ENCODE results near the gene KAT2A. TPM values are rescaled to one million over a fixed set of nuclear protein-coding genes. Genes with fewer than 3 reads are reported as not detected.

KAT2A gene
- total RNA-seq, 1 donor from 2014 or later = 77.4 TPM

DNA sequence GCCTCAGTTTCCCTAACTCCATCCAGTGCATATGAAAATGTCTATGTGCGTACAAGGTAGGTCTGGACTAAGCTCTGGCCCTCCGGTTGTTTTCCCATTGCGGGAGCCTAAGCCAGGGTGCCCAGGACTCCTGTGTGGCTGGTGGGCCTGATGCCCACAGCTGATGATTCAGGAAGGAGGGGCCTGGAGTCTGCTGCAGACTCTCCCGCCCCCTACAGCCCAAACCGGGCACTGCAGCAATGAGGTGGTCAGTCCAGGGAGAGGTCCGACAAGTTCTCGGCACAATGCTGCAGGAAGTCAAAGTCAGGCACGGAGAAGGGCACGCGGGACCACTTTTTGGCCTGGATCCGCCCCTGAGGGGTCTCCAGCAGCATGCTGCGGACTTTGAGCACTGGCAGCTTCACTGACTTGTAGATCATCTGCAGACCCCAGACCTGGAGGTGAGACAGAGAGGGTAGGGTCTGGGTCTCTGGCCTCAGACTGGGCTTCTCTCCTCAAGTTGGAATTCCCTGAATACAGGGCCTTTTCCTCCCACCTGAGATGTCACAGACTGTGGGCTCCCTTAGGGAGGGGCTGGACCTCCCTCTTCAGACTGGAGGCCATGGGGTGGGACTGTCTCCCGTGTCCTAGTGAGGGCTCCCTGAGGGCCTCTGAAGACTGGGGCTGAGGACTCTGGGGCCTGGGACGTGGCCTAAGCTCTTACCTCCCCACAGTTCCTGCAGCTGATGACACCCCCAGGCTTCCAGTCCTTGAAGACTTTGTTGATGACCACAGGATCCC, 19.5 kb downstream of the KAT2A start:
- H3K36me3 Mint-ChIP-seq (ENCODE audit: low read depth) = peaks cover 21% of the 10 kb centered on the region
- DNase-seq = peak; percentile 91
- H3K4me1 Mint-ChIP-seq = peaks cover 7% of the 10 kb centered on the region
- no peaks in the 10 kb centered on the region for H3K9me3 Mint-ChIP-seq
- peaks cover 16% of the 10 kb centered on the region for H3K27me3 Mint-ChIP-seq
- intact Hi-C loops (cut with micrococcal nuclease) = loop anchor here (2.0 kb wide), 2 partner anchors 35 to 139 kb away; no protein-coding TSS in a partner anchor
- no peak overlapping the region for H3K4me3 Mint-ChIP-seq
- no peak overlapping the region for H3K27ac Mint-ChIP-seq

DNA sequence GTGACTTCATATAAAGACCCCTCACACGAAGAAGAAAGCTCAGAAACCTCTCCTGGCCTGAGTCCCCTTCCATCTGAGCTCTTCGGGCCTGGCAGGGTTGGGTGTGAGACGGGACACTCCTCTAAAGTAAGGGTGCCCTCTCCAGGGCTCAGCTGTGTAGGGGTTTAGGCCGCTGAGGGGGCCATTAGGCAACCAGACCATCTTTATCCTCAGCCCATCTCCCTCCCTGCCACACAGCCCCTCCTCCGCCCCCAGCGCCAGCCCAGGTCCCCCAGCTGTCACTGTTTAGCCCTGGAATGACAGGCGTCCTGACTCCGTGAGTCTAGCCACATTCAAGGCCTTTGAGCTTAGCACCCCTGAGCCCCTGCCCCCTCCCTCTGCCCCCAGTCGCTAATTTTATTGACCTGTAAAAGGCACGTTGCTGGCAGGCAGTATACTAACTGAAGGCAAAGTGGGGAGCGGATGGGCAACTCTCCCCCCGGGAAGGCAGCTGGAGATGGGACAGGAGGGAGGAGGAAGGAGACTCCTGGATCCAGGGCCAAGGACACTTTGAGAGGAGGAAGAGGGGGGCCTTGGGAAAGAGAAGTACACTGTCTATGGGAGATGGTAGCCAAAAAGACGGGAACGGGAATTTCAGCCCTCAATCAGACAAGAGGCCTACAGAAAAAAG, 22.3 kb downstream of the KAT2A start:
- H3K4me3 Mint-ChIP-seq = no peak overlapping the region
- no peak overlapping the region for H3K27ac Mint-ChIP-seq
- no peaks in the 10 kb centered on the region for H3K9me3 Mint-ChIP-seq
- H3K4me1 Mint-ChIP-seq = peaks cover 5% of the 10 kb centered on the region
- DNase-seq = no peak
- H3K27me3 Mint-ChIP-seq = peaks cover 21% of the 10 kb centered on the region
- intact Hi-C loops (cut with micrococcal nuclease) = loop anchor here (5.0 kb wide), 1 partner anchor 72 kb away; no protein-coding TSS in a partner anchor
- H3K36me3 Mint-ChIP-seq (ENCODE audit: low read depth) = peaks cover 5% of the 10 kb centered on the region

DNA sequence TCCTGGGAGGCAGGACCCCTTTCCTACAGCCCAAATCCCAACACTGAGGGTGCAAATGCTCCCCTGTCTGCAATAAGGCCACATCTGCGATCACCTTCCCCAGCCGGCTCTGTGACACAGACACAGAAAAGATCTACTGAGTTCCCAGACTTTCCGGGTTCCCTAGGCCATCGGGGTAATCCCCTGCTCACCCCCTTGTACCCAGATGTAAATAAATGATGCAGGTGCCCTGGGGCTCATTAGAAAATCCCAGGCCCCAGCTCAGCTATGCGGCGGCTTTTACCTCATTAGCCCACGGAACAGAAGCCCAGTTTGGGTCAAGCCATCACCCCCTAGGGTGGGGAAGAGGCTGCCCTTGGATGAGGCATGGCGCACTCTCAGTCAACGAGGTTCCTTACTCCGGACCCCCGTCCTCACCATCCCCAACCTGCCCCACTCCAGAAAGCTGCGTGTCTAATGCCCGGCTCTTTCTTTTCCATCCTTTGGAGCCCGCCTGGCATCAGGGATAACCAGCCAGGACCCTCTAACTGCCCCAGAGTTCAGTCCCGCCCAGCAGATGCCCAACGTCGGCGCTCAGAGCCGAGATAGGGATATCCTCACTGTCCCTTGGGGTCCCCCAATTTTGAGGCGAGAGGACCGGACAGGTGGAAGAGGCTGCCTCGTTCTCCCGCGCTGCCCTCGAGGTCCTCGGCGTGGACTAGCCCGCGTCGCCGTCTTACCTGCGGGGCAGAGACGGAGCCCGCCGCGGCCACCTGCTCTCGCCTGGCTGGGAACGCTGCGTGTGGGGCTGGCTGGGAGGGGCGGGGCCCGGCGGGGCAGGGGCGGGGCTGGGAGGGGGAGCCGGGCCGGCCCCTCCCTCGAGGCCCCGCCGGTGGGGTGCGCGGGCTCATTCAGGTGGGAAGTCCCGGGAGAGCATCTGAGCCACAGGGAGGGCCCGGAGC, 23.2 kb downstream of the KAT2A start, which contains the start of gene ZNF385C:
Gene ZNF385C (minus strand): TSS at position 783 of the 941 bp plus-strand sequence. CDS start 35,417 bp downstream, outside the sequence.
- Mint-ChIP-seq H3K27me3 (peaks cover 21% of the 10 kb centered on the region), H3K27ac (no peak within 1 kb of the TSS), H3K4me1 (peaks cover 5% of the 10 kb centered on the region), H3K36me3 (ENCODE audit: low read depth) (peaks cover 5% of the 10 kb centered on the region), H3K9me3 (no peaks in the 10 kb centered on the region), H3K4me3 (peak within 1 kb of the TSS; percentile 68)
- DNase-seq = peak; percentile 75
- intact Hi-C loops (cut with micrococcal nuclease) = loop anchor here (5.0 kb wide), 1 partner anchor 71 kb away; no protein-coding TSS in a partner anchor

DNA sequence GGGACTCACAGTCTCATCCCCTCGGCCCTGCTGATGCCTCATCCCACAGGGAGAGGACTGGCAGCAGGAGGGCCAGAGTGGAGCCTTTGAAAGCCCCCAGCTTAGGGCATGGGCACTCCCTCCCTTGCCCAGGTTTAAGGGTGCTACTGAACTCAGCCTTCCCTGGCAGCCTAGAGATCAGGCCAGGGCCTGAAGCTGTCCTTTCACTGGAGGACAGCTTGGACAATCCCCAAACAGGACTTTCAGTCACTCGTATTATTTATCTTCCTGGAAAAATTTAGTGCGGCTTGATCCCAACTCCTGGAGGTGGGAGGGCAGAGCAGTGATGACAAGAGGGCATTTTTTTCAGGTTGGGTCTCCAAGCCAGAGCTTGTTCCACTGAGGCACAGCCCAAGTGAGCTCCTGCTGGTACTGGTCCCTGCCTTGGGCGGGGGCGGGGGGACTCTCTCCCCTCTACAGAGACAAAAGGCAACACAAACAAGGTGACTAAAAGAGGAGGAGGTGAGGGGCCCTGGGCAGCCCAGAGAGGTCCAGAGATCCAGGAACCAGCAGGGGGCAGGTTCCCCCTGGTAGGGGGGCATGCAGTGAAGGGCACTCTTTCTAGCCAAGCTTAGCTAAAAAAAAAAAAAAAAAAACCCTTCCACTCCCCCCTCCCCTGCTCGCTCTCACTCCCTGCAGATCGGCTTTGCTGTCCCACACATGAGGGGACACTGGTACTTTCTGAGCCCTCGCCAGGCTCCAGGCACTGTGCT, 24.6 kb downstream of the KAT2A start:
- Mint-ChIP-seq H3K9me3 (no peaks in the 10 kb centered on the region), H3K4me1 (peaks cover 5% of the 10 kb centered on the region), H3K4me3 (no peak overlapping the region), H3K27me3 (peaks cover 23% of the 10 kb centered on the region), H3K27ac (no peak overlapping the region), H3K36me3 (ENCODE audit: low read depth) (peaks cover 5% of the 10 kb centered on the region)
- intact Hi-C loops (cut with micrococcal nuclease) = loop anchor here (5.0 kb wide), 1 partner anchor 69 kb away; no protein-coding TSS in a partner anchor
- no peak for DNase-seq

DNA sequence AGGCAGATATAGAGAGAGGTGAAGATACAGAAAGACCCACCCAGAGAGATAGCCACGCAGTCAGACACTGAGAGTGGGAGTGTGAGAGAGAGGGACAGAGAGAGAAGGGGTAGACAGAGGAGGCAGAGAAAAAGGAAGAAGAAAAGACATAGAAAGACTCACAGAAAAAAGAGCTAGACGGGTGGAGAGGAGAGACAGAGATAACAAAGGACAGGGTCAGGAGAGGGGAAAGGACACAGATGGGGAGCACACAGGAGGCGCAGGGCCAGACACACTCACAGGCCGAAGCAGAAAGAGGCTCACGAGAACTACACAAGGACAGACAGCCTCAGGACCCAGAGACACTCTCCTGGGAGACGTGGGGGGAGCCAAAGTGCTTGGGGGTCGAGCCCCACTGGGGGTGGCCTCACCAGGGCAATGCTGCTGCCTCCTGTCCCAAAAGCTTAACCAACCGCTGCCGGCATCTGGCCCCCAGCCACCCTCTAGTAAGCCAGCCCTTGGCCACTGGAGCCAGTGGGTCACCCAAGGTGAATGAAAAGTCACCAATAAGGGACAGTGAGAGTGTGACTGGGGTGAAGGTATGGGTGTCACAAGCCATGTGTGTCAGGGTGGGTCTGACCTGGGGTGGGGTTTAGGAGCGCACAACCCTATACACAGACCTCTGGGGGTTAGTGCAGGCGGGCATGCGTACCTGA, 26.6 kb downstream of the KAT2A start:
- H3K4me1 Mint-ChIP-seq = peaks cover 5% of the 10 kb centered on the region
- no peak overlapping the region for H3K4me3 Mint-ChIP-seq
- H3K27ac Mint-ChIP-seq = no peak overlapping the region
- intact Hi-C loops (cut with micrococcal nuclease) = loop anchor here (5.0 kb wide), 1 partner anchor 67 kb away; no protein-coding TSS in a partner anchor
- H3K27me3 Mint-ChIP-seq = peaks cover 33% of the 10 kb centered on the region
- no peak for DNase-seq
- H3K9me3 Mint-ChIP-seq = no peaks in the 10 kb centered on the region
- no peaks in the 10 kb centered on the region for H3K36me3 Mint-ChIP-seq (ENCODE audit: low read depth)

DNA sequence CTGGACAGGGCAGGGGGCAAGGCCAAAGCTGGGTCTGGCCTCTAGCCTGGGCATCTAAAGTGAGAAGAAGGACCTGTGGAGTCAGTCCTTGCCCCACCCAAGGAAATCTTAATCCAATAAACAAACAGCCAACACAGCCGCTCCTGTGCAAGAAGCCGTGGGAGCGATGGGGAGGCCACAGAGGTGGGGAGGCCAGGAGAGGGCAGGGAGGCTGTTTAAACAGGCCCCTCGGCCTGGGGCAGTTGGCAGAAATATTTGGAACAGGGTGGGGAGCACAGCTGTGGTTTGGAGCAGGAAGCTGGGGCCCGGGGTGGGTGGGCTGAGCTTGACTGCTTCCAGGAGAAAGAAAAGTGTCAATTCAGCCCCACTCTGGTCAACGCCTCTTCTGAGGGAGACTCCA, 28.2 kb downstream of the KAT2A start:
- Mint-ChIP-seq H3K27me3 (peaks cover 35% of the 10 kb centered on the region), H3K9me3 (no peaks in the 10 kb centered on the region), H3K27ac (no peak overlapping the region), H3K4me1 (peaks cover 4% of the 10 kb centered on the region), H3K4me3 (no peak overlapping the region), H3K36me3 (ENCODE audit: low read depth) (no peaks in the 10 kb centered on the region)
- DNase-seq = no peak
- intact Hi-C loops (cut with micrococcal nuclease) = no loop called here

DNA sequence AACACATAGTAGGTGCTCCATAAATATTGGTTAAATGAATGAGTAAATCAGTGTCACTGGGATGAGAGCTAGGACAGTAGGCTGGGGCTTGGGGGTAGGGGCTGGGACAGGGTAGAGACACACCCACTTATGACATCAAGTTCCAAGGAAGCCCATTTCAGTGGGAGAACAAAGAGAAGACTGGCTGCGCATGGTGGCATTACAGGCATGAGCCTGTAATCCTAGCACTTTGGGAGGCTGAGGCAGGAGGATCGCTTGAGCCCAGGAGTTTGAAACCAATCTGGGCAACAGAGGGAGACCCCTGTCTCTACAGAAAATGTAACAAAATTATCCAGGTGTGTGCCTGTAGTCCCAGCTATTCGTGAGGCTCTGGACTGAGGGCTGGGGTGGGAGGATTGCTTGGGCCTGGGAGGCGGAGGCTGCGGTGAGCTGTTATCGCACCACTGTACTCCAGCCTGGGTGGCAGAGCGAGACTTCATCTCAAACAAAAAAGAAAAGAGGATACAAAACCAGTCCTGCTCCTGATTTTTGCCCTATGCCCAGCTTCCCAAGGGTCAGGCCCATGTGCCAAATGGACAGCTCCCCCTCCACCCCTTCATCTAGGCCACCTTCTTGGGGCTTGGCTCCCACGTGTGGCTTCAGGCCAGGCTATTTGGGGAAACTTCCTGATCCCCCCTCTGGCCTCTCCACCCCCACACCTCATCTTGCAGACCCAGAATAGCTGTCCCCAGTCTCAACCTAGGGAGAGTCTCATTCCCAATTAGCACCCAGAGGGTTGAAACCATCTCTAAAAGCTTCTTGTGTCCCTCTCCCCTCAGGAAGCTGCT, 30.0 kb downstream of the KAT2A start:
- Mint-ChIP-seq H3K4me3 (no peak overlapping the region), H3K27me3 (peaks cover 22% of the 10 kb centered on the region), H3K27ac (no peak overlapping the region), H3K36me3 (ENCODE audit: low read depth) (no peaks in the 10 kb centered on the region), H3K9me3 (no peaks in the 10 kb centered on the region), H3K4me1 (no peaks in the 10 kb centered on the region)
- no peak for DNase-seq
- intact Hi-C loops (cut with micrococcal nuclease) = no loop called here

DNA sequence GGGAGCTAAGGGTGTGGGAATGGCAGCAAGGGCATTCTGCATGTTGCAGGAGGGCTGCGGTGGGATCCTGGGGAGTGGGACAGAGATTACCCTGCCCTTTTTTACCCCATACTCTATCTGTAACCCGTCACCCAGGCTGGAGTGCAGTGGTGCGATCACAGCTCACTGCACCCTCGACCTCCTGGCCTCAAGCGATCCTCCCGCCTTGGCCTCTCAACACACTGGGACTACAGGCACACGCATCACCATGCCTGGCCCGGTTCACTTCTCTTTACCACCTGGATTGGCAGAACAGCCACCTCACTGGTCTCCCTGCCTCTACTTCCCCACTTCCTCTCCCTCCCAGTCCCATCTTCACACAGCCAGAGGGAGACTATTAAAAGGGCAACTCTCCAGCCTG, 32.4 kb downstream of the KAT2A start:
- no peaks in the 10 kb centered on the region for H3K36me3 Mint-ChIP-seq (ENCODE audit: low read depth)
- DNase-seq = no peak
- H3K9me3 Mint-ChIP-seq = no peaks in the 10 kb centered on the region
- H3K4me3 Mint-ChIP-seq = no peak overlapping the region
- H3K4me1 Mint-ChIP-seq = no peaks in the 10 kb centered on the region
- H3K27ac Mint-ChIP-seq = no peak overlapping the region
- peaks cover 22% of the 10 kb centered on the region for H3K27me3 Mint-ChIP-seq
- intact Hi-C loops (cut with micrococcal nuclease) = no loop called here

DNA sequence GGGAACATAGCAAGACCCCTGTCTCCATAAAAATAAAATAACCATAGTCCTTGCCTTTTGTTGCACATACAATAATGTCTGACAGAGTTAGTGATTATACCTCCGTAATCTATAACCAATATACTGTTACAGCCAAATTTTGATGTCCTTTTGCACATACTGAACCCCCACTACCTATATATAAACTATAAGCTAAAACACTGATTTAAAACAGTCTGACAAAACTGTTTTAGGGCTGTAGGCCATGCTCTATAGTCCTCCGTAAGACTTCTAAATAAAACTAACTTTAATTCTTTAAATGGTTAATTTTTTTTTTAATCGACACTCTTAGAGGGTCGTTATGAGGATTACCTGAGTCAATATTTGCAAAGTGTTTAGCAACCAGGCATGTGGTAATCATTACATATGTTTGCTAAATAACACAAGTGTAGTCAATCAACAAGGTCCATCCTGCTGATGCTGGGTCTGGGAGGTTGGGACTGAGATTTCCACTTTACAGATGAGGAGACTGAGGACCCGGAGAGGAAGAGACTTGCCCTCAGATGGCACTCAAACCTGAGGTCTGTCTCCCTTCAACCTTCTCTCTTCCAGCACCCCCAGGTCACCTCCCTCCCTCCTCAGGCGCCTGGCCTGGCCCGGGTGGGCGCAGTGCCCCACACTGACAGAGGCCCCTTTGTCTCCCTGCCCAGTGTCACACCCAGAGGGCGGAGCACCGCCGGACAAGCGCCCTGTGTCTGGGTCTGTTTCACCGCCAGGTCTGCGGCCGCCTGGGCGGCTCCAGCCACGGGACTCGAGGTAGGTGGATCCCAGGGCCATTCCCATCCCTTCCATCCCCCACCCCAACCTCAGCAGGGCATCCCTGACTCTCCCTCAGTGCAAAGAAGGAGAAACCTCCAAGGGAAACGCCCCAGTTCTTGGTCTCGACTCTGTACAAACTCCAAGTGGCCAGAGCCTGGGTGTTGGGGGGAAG, 33.1 kb downstream of the KAT2A start:
- H3K9me3 Mint-ChIP-seq = no peaks in the 10 kb centered on the region
- no peak overlapping the region for H3K4me3 Mint-ChIP-seq
- no peaks in the 10 kb centered on the region for H3K4me1 Mint-ChIP-seq
- H3K27me3 Mint-ChIP-seq = peaks cover 22% of the 10 kb centered on the region
- intact Hi-C loops (cut with micrococcal nuclease) = no loop called here
- no peak for DNase-seq
- no peaks in the 10 kb centered on the region for H3K36me3 Mint-ChIP-seq (ENCODE audit: low read depth)
- no peak overlapping the region for H3K27ac Mint-ChIP-seq

DNA sequence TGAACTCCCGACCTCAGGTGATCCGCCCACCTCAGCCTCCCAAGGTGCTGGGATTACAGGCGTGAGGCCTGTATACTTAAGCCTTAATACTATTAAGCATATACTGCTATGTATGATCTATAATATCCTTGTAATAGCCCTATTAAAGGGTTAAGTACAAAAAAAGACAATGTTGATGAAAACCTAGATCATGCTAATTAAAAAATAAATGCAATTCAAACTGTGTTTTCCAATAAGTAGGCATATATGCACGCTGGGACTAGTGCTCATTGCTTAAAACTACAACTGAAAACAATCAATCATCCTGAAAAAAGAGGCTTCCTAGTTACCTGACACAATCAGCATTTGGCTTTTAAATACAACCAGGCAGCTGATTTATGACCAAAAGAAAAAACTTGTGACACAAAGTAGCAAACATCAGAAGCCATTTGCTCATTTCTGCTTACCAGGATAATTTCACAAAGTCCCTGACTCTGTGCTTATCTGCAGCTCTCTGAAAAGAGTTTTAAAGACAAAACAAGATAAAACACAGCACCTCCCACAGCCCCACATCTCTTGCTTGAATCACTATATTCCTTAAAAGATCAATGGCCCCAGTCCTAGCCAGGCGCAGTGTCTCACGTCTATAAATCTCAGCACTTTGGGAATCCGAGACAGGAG, 34.0 kb downstream of the KAT2A start:
- H3K4me1 Mint-ChIP-seq = no peaks in the 10 kb centered on the region
- peaks cover 20% of the 10 kb centered on the region for H3K27me3 Mint-ChIP-seq
- no peaks in the 10 kb centered on the region for H3K36me3 Mint-ChIP-seq (ENCODE audit: low read depth)
- no peak overlapping the region for H3K27ac Mint-ChIP-seq
- no peaks in the 10 kb centered on the region for H3K9me3 Mint-ChIP-seq
- DNase-seq = no peak
- no peak overlapping the region for H3K4me3 Mint-ChIP-seq
- intact Hi-C loops (cut with micrococcal nuclease) = no loop called here

All from activated CD4-positive, alpha-beta T cell treated with anti-CD3 and anti-CD28 coated beads, Interleukin-2, amount 10 ng/mL, durations not matched to agents 24 days and 14 days (primary cell).